Nephron progenitor cell (in vitro differentiated cells): ENCODE data around the gene USP6NL.

Experiments used
- DNase-seq: peaks from one replicate; pipeline ENCODE4 v3.0.0; 2021
- H3K27ac Mint-ChIP-seq: 2 replicates; pipeline ENCODE4 v1.8.0; 2021; ENCODE audit warnings: mild to moderate bottlenecking, moderate library complexity, mixed read lengths
- H3K27me3 Mint-ChIP-seq: 2 replicates; pipeline ENCODE4 v1.8.0; 2021; ENCODE audit warnings: mild to moderate bottlenecking, low read depth, mixed read lengths; ENCODE audit not compliant: poor library complexity
- H3K36me3 Mint-ChIP-seq: 2 replicates; pipeline ENCODE4 v1.8.0; 2021; ENCODE audit warnings: low read depth, mixed read lengths
- H3K4me1 Mint-ChIP-seq: 2 replicates; pipeline ENCODE4 v1.8.0; 2021; ENCODE audit warnings: mixed read lengths
- H3K4me3 Mint-ChIP-seq: 2 replicates; pipeline ENCODE4 v1.8.0; 2021; ENCODE audit warnings: mild to moderate bottlenecking, moderate library complexity, mixed read lengths
- H3K9me3 Mint-ChIP-seq: 2 replicates; pipeline ENCODE4 v1.8.0; 2021; ENCODE audit warnings: mild to moderate bottlenecking, moderate library complexity, mixed read lengths
- TF ChIP-seq, protein P1 (sequence below): fragments of 200-600 bp; sonication (generic); IDR thresholded peaks from 2 replicates; pipeline ENCODE4 v1.5.0; 2021; ENCODE audit warnings: antibody characterized with exemption

USP6NL gene

DNA sequence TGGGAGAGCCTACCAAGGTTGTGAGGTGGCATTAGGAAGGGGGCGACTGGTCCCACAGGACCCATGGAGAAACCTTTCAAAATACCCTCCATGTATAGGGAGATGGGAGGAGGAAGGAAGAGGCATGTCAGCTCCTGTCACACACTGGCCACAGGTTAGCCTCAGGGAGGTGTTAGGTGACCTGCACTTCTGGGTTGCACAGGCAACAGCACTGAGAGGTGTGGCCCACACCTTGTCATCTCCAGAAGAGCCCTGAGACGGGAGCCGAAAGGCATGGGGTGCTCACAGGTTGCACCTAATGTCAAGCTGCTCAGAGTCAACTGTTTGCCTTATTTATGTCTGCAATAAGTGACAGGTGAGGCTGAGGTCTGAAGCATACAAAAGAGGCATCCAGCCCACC, 14.6 kb upstream of the USP6NL start:
- Mint-ChIP-seq H3K36me3 (no peaks in the 10 kb centered on the region), H3K9me3 (no peaks in the 10 kb centered on the region), H3K27me3 (no peaks in the 10 kb centered on the region), H3K4me3 (no peak overlapping the region), H3K27ac (no peak overlapping the region), H3K4me1 (peaks cover 5% of the 10 kb centered on the region)
- TF ChIP-seq, protein P1, sequence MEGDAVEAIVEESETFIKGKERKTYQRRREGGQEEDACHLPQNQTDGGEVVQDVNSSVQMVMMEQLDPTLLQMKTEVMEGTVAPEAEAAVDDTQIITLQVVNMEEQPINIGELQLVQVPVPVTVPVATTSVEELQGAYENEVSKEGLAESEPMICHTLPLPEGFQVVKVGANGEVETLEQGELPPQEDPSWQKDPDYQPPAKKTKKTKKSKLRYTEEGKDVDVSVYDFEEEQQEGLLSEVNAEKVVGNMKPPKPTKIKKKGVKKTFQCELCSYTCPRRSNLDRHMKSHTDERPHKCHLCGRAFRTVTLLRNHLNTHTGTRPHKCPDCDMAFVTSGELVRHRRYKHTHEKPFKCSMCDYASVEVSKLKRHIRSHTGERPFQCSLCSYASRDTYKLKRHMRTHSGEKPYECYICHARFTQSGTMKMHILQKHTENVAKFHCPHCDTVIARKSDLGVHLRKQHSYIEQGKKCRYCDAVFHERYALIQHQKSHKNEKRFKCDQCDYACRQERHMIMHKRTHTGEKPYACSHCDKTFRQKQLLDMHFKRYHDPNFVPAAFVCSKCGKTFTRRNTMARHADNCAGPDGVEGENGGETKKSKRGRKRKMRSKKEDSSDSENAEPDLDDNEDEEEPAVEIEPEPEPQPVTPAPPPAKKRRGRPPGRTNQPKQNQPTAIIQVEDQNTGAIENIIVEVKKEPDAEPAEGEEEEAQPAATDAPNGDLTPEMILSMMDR: no peak
- no peak for DNase-seq

DNA sequence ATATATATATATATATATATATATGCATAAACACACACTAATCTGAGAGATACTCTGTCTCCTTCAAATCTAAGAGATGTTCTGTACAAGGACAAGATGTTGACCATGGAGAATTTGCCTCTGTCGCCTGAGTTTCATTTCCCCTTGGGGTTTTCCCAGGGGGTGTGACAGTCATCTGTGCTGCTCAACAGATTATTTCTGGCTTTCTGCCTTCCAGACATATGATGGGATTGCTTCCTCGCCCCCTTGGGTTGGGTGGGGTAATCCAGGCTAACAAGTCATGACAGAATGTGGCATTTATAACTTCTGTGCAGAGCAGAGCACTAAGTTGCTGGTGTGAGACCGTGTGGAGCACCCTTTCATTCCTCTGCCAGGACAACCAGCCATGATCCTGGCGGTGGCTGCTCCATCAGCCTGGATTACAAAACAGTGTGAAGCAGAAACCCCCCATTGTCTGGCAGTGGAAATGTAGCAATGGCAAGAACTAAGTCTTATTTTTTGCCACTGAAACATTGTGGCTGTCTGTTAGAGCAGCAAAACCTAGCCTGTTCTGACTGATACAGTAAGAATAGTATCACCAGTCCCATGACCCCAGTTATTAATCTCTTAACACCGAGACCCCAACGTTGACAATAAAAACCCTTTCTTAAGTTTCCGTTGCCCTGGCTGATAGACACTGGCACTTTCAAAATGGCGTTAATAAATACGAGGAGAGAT, 13.7 kb upstream of the USP6NL start:
- Mint-ChIP-seq H3K27me3 (no peaks in the 10 kb centered on the region), H3K9me3 (no peaks in the 10 kb centered on the region), H3K4me1 (peaks cover 5% of the 10 kb centered on the region), H3K4me3 (no peak overlapping the region), H3K27ac (no peak overlapping the region), H3K36me3 (no peaks in the 10 kb centered on the region)
- TF ChIP-seq, protein P1: no peak
- no peak for DNase-seq

DNA sequence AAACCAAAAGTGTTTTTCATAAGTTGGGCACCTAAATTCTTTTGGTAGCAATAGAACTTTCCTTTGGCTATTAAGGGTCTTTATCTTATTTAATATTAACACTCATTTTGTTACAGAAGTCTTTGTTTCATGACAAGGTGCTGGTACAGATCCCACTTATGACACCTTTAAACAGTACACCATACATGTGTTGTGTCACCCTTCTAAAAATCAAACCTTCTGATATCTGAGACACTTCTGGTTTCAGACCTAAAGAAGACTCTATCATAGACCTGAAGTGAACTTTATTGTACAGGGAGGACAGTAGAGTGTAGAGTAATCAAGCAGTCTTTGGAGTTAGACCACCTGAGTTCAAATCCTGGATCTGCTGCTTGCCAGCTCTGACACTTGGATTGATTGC, 5.8 kb upstream of the USP6NL start:
- Mint-ChIP-seq H3K4me3 (no peak overlapping the region), H3K4me1 (peaks cover 17% of the 10 kb centered on the region), H3K36me3 (no peaks in the 10 kb centered on the region), H3K27ac (no peak overlapping the region), H3K9me3 (peaks cover 17% of the 10 kb centered on the region), H3K27me3 (no peaks in the 10 kb centered on the region)
- DNase-seq: no peak
- TF ChIP-seq, protein P1: no peak

DNA sequence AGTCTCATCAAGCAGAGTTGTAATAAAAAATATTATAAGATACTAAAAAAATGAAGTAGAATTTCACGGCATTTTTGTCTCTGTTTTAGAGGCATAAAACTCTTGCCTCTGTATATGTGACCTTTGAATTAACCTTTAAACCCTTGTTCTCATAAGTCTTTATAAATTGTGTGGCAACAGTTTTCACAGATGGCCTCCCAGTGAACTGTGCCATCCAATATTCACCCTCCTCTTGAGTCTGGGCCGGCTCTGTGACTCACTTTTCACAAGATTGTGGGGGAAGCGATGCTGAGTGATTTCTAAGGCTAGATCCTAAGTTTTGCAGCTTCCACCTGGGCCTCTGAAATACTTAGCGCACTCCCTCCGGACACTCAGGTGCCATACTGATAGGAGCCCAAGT, 4.6 kb upstream of the USP6NL start:
- peaks cover 17% of the 10 kb centered on the region for H3K9me3 Mint-ChIP-seq
- no peak for DNase-seq
- H3K27ac Mint-ChIP-seq: no peak overlapping the region
- TF ChIP-seq, protein P1: no peak
- no peaks in the 10 kb centered on the region for H3K27me3 Mint-ChIP-seq
- peaks cover 20% of the 10 kb centered on the region for H3K4me1 Mint-ChIP-seq
- no peaks in the 10 kb centered on the region for H3K36me3 Mint-ChIP-seq
- H3K4me3 Mint-ChIP-seq: no peak overlapping the region

DNA sequence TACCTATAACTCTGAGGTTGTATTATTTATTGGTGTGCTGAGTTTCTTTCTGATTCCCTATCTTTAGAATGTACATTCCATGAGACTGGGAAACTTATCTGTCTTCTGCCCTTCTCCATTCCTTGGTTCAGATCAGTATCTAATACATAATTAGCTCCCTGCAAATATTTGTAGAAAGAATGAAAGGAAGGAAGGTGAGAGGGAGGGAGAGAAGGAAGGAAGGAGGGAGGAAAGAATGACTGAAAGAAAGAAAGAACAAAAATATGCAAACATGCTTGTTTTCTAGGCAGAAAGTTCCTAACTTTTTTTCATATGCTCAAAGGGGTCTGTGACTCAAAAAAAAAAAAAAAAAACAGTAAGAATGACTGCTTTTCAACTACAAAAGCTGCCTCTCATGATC, 3.9 kb upstream of the USP6NL start:
- Mint-ChIP-seq H3K4me1 (peaks cover 20% of the 10 kb centered on the region), H3K36me3 (no peaks in the 10 kb centered on the region), H3K9me3 (peaks cover 17% of the 10 kb centered on the region), H3K27me3 (no peaks in the 10 kb centered on the region), H3K27ac (peak overlapping the region; percentile 28), H3K4me3 (no peak overlapping the region)
- TF ChIP-seq, protein P1: no peak
- no peak for DNase-seq
